GM10248 (cell line): ENCODE data around the gene GTF2F1.
A peak's percentile ranks its signal among the peaks of the same experiment; 100 is the strongest.
"Not testable (repeated sequence)": the region's sequence is repeated elsewhere in the genome, so short reads cannot be mapped to it uniquely, and the experiment has no call there.

Experiments used
- CTCF ChIA-PET: fragments of 300-600 bp; sonication (Branson Sonifier 250); formaldehyde crosslinking; extraction: SDS; loops from one replicate; lab custom pipeline; 2021; ENCODE audit warnings: antibody characterized with exemption; lab: Yijun Ruan, JAX
- POLR2A ChIA-PET: fragments of 350-650 bp; sonication (Branson Sonifier 250); formaldehyde crosslinking; extraction: SDS; loops from one replicate; lab custom pipeline; 2020; ENCODE audit warnings: antibody characterized with exemption; lab: Yijun Ruan, JAX
- DNase-seq: peaks from one replicate; pipeline ENCODE4 v3.0.0; 2012; ENCODE audit errors: extremely low spot score
- TF ChIP-seq, protein P1 (sequence below): IDR thresholded peaks from 2 replicates; pipeline ENCODE4 v1.5.1; 2012; ENCODE audit warnings: mild to moderate bottlenecking, low read depth; ENCODE audit errors: extremely low read depth, missing control alignments, control extremely low read depth

GTF2F1 gene

DNA sequence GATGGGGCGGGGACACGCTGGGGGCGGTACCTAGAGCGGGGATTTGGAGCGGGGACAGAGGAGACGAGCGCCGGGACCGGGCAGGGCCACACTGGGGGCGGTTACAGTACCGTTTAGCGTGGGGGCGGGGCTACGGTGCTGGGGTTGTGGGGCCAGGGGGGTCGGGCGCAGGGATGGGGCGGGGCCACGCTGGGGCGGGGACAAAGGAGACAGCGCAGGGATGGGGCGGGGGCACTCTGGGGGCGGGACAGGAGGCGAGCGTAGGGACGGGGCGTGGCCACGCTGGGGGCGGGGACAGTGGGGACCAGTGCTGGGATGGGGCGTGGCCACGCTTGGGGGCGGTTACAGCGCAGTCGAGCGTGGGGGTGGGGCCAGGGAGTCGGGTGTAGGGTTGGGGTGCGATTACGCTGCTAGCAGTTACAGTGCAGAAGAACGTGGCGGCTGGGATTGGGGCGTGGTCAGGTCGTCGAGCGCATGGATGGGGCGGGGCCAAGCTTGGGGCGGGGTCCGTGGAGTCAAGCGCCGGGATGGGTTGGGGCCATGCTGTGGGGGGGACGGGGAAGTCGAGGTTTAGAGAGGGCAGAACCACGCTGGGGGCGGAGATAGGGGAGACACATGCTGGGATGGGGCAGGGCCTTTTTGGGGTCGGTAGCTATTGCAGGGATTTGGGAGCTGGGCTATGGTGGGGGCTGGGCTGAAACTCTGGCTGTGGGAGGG, 19.7 kb downstream of the GTF2F1 start:
- ChIA-PET CTCF (interaction anchor here (0.9 to 1.1 kb wide), 4 partner anchors 52 to 363 kb away, joined by 3 to 5 read pairs (median 3); partner anchors contain the start of gene KHSRP), POLR2A (interaction anchor here (0.5 to 1.9 kb wide), 12 partner anchors 11 to 1365 kb away, joined by 3 to 16 read pairs (median 4); partner anchors contain the start of genes CLPP and TNFSF9)
- DNase-seq: peak; percentile 98
- TF ChIP-seq, protein P1, sequence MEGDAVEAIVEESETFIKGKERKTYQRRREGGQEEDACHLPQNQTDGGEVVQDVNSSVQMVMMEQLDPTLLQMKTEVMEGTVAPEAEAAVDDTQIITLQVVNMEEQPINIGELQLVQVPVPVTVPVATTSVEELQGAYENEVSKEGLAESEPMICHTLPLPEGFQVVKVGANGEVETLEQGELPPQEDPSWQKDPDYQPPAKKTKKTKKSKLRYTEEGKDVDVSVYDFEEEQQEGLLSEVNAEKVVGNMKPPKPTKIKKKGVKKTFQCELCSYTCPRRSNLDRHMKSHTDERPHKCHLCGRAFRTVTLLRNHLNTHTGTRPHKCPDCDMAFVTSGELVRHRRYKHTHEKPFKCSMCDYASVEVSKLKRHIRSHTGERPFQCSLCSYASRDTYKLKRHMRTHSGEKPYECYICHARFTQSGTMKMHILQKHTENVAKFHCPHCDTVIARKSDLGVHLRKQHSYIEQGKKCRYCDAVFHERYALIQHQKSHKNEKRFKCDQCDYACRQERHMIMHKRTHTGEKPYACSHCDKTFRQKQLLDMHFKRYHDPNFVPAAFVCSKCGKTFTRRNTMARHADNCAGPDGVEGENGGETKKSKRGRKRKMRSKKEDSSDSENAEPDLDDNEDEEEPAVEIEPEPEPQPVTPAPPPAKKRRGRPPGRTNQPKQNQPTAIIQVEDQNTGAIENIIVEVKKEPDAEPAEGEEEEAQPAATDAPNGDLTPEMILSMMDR: no peak

DNA sequence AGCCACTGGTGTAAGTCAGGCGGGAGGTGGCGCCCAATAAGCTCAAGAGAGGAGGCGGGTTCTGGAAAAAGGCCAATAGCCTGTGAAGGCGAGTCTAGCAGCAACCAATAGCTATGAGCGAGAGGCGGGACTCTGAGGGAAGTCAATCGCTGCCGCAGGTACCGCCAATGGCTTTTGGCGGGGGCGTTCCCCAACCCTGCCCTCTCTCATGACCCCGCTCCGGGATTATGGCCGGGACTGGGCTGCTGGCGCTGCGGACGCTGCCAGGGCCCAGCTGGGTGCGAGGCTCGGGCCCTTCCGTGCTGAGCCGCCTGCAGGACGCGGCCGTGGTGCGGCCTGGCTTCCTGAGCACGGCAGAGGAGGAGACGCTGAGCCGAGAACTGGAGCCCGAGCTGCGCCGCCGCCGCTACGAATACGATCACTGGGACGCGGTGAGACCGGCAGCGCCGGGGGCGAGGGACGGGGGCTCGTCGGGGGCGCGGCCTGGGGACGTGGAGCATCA, 20.3 kb downstream of the GTF2F1 start, which contains the start of gene ALKBH7:
ALKBH7 (plus strand) TSS at position 201 of the 502 bp plus-strand sequence; CDS start at position 228, 27 bp downstream.
- TF ChIP-seq, protein P1: no peak
- POLR2A ChIA-PET: interaction anchor here (0.5 to 1.9 kb wide), 17 partner anchors 10 to 1364 kb away, joined by 3 to 16 read pairs (median 4); partner anchors contain the start of genes CLPP, KHSRP and TNFSF9
- DNase-seq: peak; percentile 94
- CTCF ChIA-PET: interaction anchor here (0.9 to 1.1 kb wide), 4 partner anchors 40 to 363 kb away, joined by 3 to 5 read pairs (median 3); partner anchors contain the start of gene KHSRP

DNA sequence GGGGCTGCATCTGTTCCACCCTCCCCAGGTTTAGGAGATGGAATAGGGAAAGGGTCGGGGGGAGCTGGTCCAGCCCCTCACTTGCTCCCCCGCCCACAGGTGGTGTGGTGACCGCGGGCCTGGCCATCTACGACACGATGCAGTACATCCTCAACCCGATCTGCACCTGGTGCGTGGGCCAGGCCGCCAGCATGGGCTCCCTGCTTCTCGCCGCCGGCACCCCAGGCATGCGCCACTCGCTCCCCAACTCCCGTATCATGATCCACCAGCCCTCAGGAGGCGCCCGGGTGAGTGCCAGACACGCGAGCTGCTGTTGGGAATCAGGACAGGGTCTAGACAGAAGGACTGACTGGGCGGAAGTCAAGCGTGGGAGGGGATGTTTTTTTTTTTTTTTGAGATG, 28.6 kb downstream of the GTF2F1 start:
- no peak for DNase-seq
- ChIA-PET CTCF (interaction anchor here (0.9 kb wide), 1 partner anchor 316 kb away, joined by 3 read pairs; no protein-coding TSS in a partner anchor), POLR2A (interaction anchor here (0.7 kb wide), 1 partner anchor 155 kb away, joined by 6 read pairs; no protein-coding TSS in a partner anchor)
- TF ChIP-seq, protein P1: no peak

DNA sequence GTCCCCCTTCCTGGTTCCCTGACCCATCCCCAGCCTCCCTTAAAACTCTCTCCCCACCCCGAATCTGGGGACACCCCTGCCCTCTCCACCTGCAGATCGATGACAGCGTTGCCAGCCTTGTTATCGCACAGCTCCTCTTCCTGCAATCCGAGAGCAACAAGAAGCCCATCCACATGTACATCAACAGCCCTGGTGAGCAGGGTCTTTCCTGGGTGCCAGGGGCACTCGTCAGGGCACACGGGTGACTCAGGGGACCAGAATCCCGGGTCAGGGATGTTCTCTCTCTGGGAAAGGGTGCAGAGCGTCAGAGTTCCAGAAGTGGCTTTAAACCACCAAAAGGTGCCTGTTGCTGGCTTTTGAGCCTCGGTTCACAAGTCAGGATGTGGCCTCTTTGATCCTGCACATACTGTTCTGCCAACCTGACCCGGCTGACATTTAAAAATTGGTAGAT, 30.6 kb downstream of the GTF2F1 start:
- no peak for DNase-seq
- ChIA-PET POLR2A (interaction anchor here (1.5 to 2.9 kb wide), 2 partner anchors 8 to 10 kb away, joined by 4 to 13 read pairs; partner anchors contain the start of gene ALKBH7), CTCF (interaction anchor here (0.9 kb wide), 1 partner anchor 144 kb away, joined by 3 read pairs; no protein-coding TSS in a partner anchor)
- TF ChIP-seq, protein P1: no peak

DNA sequence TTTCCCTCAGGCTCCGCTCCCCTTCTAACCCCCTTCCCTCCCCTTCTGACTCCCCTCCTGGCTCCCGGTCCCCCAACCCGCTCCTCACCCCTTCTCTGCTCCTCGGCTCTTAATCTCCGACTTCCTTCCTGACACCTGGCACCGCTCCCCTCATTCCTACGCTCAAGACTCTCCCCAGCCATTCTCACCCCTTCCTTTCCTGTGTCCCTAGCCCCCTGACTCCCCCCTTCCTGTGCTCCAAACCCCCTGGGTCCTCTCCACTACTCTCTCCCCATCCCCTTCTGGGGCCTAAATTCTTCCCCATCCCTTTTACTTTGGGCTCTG, 31.0 kb downstream of the GTF2F1 start:
- CTCF ChIA-PET: no interaction called here

DNA sequence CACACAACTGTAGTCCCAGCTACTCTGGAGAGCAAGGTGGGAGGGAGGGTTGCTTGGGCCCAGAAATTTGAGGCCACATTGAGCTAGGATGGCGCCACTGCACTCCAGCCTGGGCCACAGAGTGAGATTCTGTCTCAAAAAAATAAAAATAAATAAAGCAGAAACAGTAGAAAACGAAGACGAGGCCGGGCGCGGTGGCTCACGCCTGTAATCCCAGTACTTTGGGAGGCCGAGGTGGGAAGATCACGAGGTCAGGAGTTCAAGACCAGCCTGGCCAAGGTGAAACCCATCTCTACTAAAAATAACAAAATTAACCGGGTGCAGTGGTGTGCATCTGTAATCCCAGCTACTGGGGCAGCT, 32.1 kb downstream of the GTF2F1 start:
- POLR2A ChIA-PET: interaction anchor here (0.6 to 2.9 kb wide), 3 partner anchors 10 to 163 kb away, joined by 4 to 13 read pairs (median 9); partner anchors contain the start of gene ALKBH7
- not testable (repeated sequence) for DNase-seq
- CTCF ChIA-PET: interaction anchor here (1.0 to 1.3 kb wide), 3 partner anchors 9 to 158 kb away, joined by 3 to 4 read pairs (median 3); no protein-coding TSS in a partner anchor

More for the DNA sequence above, 31.0 kb downstream of the GTF2F1 start:
- no peak for DNase-seq
- POLR2A ChIA-PET: interaction anchor here (1.5 to 2.9 kb wide), 2 partner anchors 9 to 10 kb away, joined by 4 to 13 read pairs; partner anchors contain the start of gene ALKBH7
- TF ChIP-seq, protein P1: no peak

DNA sequence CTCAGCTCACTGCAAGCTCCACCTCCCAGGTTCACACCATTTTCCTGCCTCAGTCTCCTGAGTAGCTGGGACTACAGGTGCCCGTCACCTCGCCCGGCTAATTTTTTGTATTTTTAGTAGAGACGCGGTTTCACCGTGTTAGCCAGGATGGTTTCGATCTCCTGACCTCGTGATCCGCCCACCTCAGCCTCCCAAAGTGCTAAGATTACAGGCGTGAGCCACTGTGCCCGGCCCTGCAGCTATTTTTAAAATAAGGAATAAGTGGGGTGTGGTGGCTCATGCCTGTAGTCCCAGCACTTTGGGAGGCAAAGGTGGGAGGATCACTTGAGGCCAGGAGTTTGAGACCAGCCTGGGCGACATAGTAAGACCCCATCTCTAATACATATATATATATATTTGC, 32.5 kb downstream of the GTF2F1 start:
- CTCF ChIA-PET: interaction anchor here (1.2 to 1.3 kb wide), 2 partner anchors 8 to 10 kb away, joined by 3 to 4 read pairs; no protein-coding TSS in a partner anchor
- DNase-seq, POLR2A ChIA-PET: not testable (repeated sequence)
